Measurements from ENCODE around the gene ALDH1A3.

- TF ChIP-seq CTCF (conservative IDR thresholded peaks at IDR 0.05 in 1 of 2, IDR thresholded peaks at IDR 0.05 in 1 of 2; ENCODE audit: extremely low read depth in 1 of 2, insufficient read depth in 1 of 2, low read depth in 1 of 2, low read length in 2 of 2): no peak
- no peak for TF ChIP-seq EZH2 (IDR thresholded peaks at IDR 0.05; ENCODE audit: borderline replicate concordance, low read length)
Observed at GRCh38 chr15:100878648-100879047, 983 bp upstream of the ALDH1A3 start.
